Liver (tissue), 9 donors: Measurements from ENCODE around the gene ETF1. TPM values are rescaled to one million over a fixed set of nuclear protein-coding genes. Genes with fewer than 3 reads are reported as not detected.

Experiments
- DNase-seq: peaks from one replicate; pipeline ENCODE4 v3.0.0-alpha.2; 2017; ENCODE audit warnings: low spot score
- H3K27ac ChIP-seq, 2 donors: one replicate each; pipeline ENCODE4 v1.7.0; 2013; ENCODE audit warnings: inconsistent platforms in 2 of 2, low read length in 2 of 2, control low read depth in 1 of 2, low read depth in 1 of 2, mild to moderate bottlenecking in 1 of 2
- H3K27me3 ChIP-seq, 4 donors: one replicate each; pipeline versions ENCODE4 v1.6.1 to v1.7.0; 2013; ENCODE audit warnings: low read length in 3 of 4, inconsistent platforms in 1 of 4, mild to moderate bottlenecking in 1 of 4, moderate library complexity in 1 of 4; ENCODE audit not compliant: control insufficient read depth in 4 of 4, insufficient read depth in 4 of 4
- H3K36me3 ChIP-seq, 4 donors: one replicate each; pipeline versions ENCODE4 v1.6.1 to v1.7.0; 2013; ENCODE audit warnings: low read length in 3 of 4, mild to moderate bottlenecking in 3 of 4, low read depth in 1 of 4, moderate library complexity in 1 of 4; ENCODE audit not compliant: control insufficient read depth in 4 of 4, insufficient read depth in 3 of 4
- H3K4me1 ChIP-seq, 4 donors: one replicate each; pipeline versions ENCODE4 v1.6.1 to v1.7.0; 2013; ENCODE audit warnings: low read length in 3 of 4, mild to moderate bottlenecking in 3 of 4, moderate library complexity in 1 of 4; ENCODE audit not compliant: control insufficient read depth in 4 of 4, insufficient read depth in 4 of 4
- H3K4me3 ChIP-seq, 3 donors: one replicate each; pipeline versions ENCODE4 v1.6.1 to v1.7.0; 2013; ENCODE audit warnings: low read length in 3 of 3, control low read depth in 1 of 3, low read depth in 1 of 3, mild to moderate bottlenecking in 1 of 3
- H3K9ac ChIP-seq, 2 donors: one replicate each; pipeline ENCODE4 v1.7.0; 2013; ENCODE audit warnings: low read length in 2 of 2, mild to moderate bottlenecking in 2 of 2, moderate library complexity in 2 of 2, control low read depth in 1 of 2, low read depth in 1 of 2
- H3K9me3 ChIP-seq, 4 donors: one replicate each; pipeline versions ENCODE4 v1.6.1 to v1.7.0; 2013; ENCODE audit warnings: low read length in 3 of 4; ENCODE audit not compliant: control insufficient read depth in 4 of 4
- ATF3 ChIP-seq: IDR thresholded peaks from 2 replicates; pipeline ENCODE4 v1.6.1; 2016; ENCODE audit warnings: antibody characterized with exemption
- CTCF ChIP-seq: fragments of 150-350 bp; IDR thresholded peaks from 2 replicates; pipeline ENCODE4 v1.5.1; 2017; ENCODE audit warnings: improper control_type of control experiment, low read depth, low read length; ENCODE audit not compliant: missing input control
- EGR1 ChIP-seq, 2 donors: IDR thresholded peaks; 2 replicates each; pipeline ENCODE4 v1.6.1; 2016 to 2018; ENCODE audit warnings: antibody characterized with exemption in 2 of 2, low read depth in 2 of 2
- FOXA1 ChIP-seq: IDR thresholded peaks from 2 replicates; pipeline ENCODE4 v1.6.1; 2016; ENCODE audit warnings: antibody characterized with exemption
- FOXA2 ChIP-seq: IDR thresholded peaks from 2 replicates; pipeline ENCODE4 v1.6.1; 2016; ENCODE audit warnings: antibody characterized with exemption
- GABPA ChIP-seq, 2 donors: IDR thresholded peaks in 1 of 2; conservative IDR thresholded peaks in 1 of 2; 2 replicates each; pipeline ENCODE4 v1.6.1; 2016; ENCODE audit warnings: antibody characterized with exemption in 2 of 2, mild to moderate bottlenecking in 1 of 2, moderate library complexity in 1 of 2
- HNF4A ChIP-seq, 2 donors: conservative IDR thresholded peaks; 2 replicates each; pipeline ENCODE4 v1.6.1; 2016; ENCODE audit warnings: antibody characterized with exemption in 2 of 2, mild to moderate bottlenecking in 2 of 2
- HNF4G ChIP-seq: IDR thresholded peaks from 2 replicates; pipeline ENCODE4 v1.6.1; 2016; ENCODE audit warnings: antibody characterized with exemption
- JUND ChIP-seq, 2 donors: IDR thresholded peaks; 2 replicates each; pipeline ENCODE4 v1.6.1; 2016; ENCODE audit warnings: antibody characterized with exemption in 2 of 2
- MAX ChIP-seq: IDR thresholded peaks from 2 replicates; pipeline ENCODE4 v1.6.1; 2016; ENCODE audit warnings: antibody characterized with exemption
- NR2F2 ChIP-seq: IDR thresholded peaks from 2 replicates; pipeline ENCODE4 v1.6.1; 2016; ENCODE audit warnings: antibody characterized with exemption
- RAD21 ChIP-seq, 2 donors: IDR thresholded peaks; 2 replicates each; pipeline ENCODE4 v1.6.1; 2016; ENCODE audit warnings: antibody characterized with exemption in 2 of 2, mild to moderate bottlenecking in 2 of 2
- REST ChIP-seq: IDR thresholded peaks from 2 replicates; pipeline ENCODE4 v1.6.1; 2016; ENCODE audit warnings: antibody characterized with exemption, mild to moderate bottlenecking
- RXRA ChIP-seq, 2 donors: IDR thresholded peaks; 2 replicates each; pipeline ENCODE4 v1.6.1; 2017 to 2018; ENCODE audit warnings: antibody characterized with exemption in 2 of 2, mild to moderate bottlenecking in 1 of 2
- SP1 ChIP-seq: IDR thresholded peaks from 2 replicates; pipeline ENCODE4 v1.6.1; 2018; ENCODE audit warnings: antibody characterized with exemption, mild to moderate bottlenecking
- TAF1 ChIP-seq: conservative IDR thresholded peaks from 2 replicates; pipeline ENCODE4 v1.6.1; 2016; ENCODE audit warnings: antibody characterized with exemption, mild to moderate bottlenecking
- YY1 ChIP-seq: IDR thresholded peaks from 2 replicates; pipeline ENCODE4 v1.6.1; 2016; ENCODE audit warnings: antibody characterized with exemption, mild to moderate bottlenecking
- ZBTB33 ChIP-seq: IDR thresholded peaks from 2 replicates; pipeline ENCODE4 v1.6.1; 2016; ENCODE audit warnings: antibody characterized with exemption
- WGBS: extraction: QIAGEN DNeasy Blood & Tissue Kit; methylation state at CpG from one replicate; pipeline ENCODE4 v1.1.7; 2013; 5-methylcytosine and 5-hydroxymethylcytosine counted together
- polyA plus RNA-seq, 2 donors: library from polyadenylated mRNA; stranded (reverse) in 1 of 2; unstranded in 1 of 2; fragments of 200-250 nt in 1 of 2; fragments of >200 nt in 1 of 2; fragmentation: Nextera tagmentation in 1 of 2; extraction: Ambion mirVana in 1 of 2; gene quantifications; one replicate each; pipeline versions ENCODE4 v1.2.1 to v1.2.3, GENCODE V29; 2013 to 2015
- total RNA-seq, 2 donors: library from RNA; depleted of rRNA; stranded (reverse); fragments of >200 nt; gene quantifications; one replicate each; pipeline ENCODE4 v1.2.3, GENCODE V29; 2014
- donor health status: healthy.
- donor health status: healthy.
- donor health status: healthy.
- donor health status: healthy.
- donor health status: healthy.

The ETF1 gene
- total and polyA plus RNA-seq, 4 donors = 21.7 to 39.7 (median 31.1) TPM

- Histone ChIP-seq H3K9me3 (no peaks in the 10 kb centered on the region), H3K4me1 (peaks cover 0 to 6% (median 5%) of the 10 kb centered on the region in 4 donors), H3K36me3 (no peaks in the 10 kb centered on the region), H3K4me3 (no peak overlapping the region), H3K27me3 (no peaks in the 10 kb centered on the region), H3K9ac (no peak overlapping the region), H3K27ac (no peak overlapping the region)
- DNase-seq = no peak
- TF ChIP-seq HNF4A (conservative IDR thresholded peaks at IDR 0.05) (no peak), YY1 (no peak), JUND (IDR thresholded peaks at IDR 0.05) (peak in 1 of 2 donors; percentile 9), GABPA (IDR thresholded peaks at IDR 0.05 in 1 of 2, conservative IDR thresholded peaks at IDR 0.05 in 1 of 2) (no peak)
- 72% methylated on average over 11 of the region's 11 CpGs for WGBS
Observed at GRCh38 chr5:138459311-138459933, 83.6 kb downstream of the ETF1 start.

GRCh38 chr5:138458856-138459255, 84.2 kb downstream of the ETF1 start:
- peaks cover 0 to 6% (median 5%) of the 10 kb centered on the region in 4 donors for H3K4me1 ChIP-seq
- DNase-seq = no peak
- H3K27ac ChIP-seq = peak overlapping the region in 1 of 2 donors; percentile 27
- TF ChIP-seq REST (no peak), FOXA2 (no peak), NR2F2 (no peak), SP1 (no peak), FOXA1 (no peak), RXRA (IDR thresholded peaks at IDR 0.05) (no peak), HNF4G (no peak), CTCF (no peak), JUND (IDR thresholded peaks at IDR 0.05) (no peak), HNF4A (conservative IDR thresholded peaks at IDR 0.05) (no peak), ATF3 (no peak), ZBTB33 (no peak), TAF1 (no peak), GABPA (IDR thresholded peaks at IDR 0.05 in 1 of 2, conservative IDR thresholded peaks at IDR 0.05 in 1 of 2) (no peak), EGR1 (IDR thresholded peaks at IDR 0.05; ENCODE audit: low read depth in 2 of 2) (no peak), RAD21 (IDR thresholded peaks at IDR 0.05) (no peak), MAX (no peak), YY1 (no peak)
- no peaks in the 10 kb centered on the region for H3K9me3 ChIP-seq
- WGBS = 81% methylated on average over 9 of the region's 9 CpGs
- H3K36me3 ChIP-seq = no peaks in the 10 kb centered on the region
- H3K27me3 ChIP-seq = no peaks in the 10 kb centered on the region
- H3K4me3 ChIP-seq = no peak overlapping the region
- H3K9ac ChIP-seq = no peak overlapping the region
